ENCODE results near the gene OFD1.

OFD1 gene

DNA sequence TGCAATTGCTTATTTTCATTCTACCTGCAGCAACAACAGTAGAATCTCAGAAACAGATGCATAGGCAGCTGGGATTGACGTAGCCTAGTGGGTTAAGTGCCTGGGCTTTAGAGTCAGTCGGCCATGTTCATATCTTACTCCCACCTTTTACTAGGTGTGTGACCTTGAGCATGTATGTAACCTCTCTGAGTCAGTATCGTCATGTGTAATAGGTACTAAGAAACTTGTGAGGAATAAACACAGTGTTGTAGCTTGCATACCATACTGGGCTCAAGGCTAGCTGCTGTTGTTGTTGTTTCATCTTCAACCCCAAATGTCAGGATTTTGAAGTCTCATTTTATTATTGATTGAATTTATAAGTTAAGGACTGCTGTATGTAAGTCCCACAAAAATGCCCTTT is 31.4 kb upstream of the OFD1 start:
- no peak overlapping the region for H3K4me3 ChIP-seq (ENCODE audit: low read depth, low read length)
- TF ChIP-seq, protein P1, sequence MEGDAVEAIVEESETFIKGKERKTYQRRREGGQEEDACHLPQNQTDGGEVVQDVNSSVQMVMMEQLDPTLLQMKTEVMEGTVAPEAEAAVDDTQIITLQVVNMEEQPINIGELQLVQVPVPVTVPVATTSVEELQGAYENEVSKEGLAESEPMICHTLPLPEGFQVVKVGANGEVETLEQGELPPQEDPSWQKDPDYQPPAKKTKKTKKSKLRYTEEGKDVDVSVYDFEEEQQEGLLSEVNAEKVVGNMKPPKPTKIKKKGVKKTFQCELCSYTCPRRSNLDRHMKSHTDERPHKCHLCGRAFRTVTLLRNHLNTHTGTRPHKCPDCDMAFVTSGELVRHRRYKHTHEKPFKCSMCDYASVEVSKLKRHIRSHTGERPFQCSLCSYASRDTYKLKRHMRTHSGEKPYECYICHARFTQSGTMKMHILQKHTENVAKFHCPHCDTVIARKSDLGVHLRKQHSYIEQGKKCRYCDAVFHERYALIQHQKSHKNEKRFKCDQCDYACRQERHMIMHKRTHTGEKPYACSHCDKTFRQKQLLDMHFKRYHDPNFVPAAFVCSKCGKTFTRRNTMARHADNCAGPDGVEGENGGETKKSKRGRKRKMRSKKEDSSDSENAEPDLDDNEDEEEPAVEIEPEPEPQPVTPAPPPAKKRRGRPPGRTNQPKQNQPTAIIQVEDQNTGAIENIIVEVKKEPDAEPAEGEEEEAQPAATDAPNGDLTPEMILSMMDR (IDR thresholded peaks at IDR 0.05; ENCODE audit: low read depth, low read length): no peak

- TF ChIP-seq, protein P1 (IDR thresholded peaks at IDR 0.05; ENCODE audit: low read depth, low read length): no peak
- no peak overlapping the region for H3K4me3 ChIP-seq (ENCODE audit: low read depth, low read length)
Measured at GRCh38 chrX:13703589-13703988, 31.0 kb upstream of the OFD1 start.

- TF ChIP-seq, protein P1 (IDR thresholded peaks at IDR 0.05; ENCODE audit: low read depth, low read length): no peak
- H3K4me3 ChIP-seq (ENCODE audit: low read depth, low read length): no peak overlapping the region
Measured at GRCh38 chrX:13711141-13711540, 23.4 kb upstream of the OFD1 start.

- H3K4me3 ChIP-seq (ENCODE audit: low read depth, low read length): no peak overlapping the region
- TF ChIP-seq, protein P1 (IDR thresholded peaks at IDR 0.05; ENCODE audit: low read depth, low read length): no peak
Measured at GRCh38 chrX:13716455-13716854, 18.1 kb upstream of the OFD1 start.

DNA sequence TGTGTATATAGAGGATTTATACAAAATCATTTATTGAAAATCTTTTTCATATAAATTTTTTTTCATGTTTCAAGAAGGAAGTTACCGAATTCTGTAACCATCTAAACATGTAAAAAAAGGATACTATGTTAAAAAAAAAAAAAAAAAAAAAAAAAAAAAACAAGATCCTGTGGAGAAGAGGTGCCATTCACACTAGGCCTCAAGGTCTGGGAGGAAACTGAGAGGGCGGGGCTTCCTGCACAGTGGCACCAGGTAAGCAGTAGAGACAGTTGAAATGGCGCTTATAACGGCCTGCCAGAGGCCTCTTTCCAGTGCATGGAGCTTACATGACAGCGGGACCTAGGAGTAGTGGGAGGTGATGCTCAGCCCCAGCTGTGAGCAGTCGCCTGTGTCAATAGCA is 17.6 kb upstream of the OFD1 start:
- TF ChIP-seq, protein P1 (IDR thresholded peaks at IDR 0.05; ENCODE audit: low read depth, low read length): no peak
- no peak overlapping the region for H3K4me3 ChIP-seq (ENCODE audit: low read depth, low read length)

DNA sequence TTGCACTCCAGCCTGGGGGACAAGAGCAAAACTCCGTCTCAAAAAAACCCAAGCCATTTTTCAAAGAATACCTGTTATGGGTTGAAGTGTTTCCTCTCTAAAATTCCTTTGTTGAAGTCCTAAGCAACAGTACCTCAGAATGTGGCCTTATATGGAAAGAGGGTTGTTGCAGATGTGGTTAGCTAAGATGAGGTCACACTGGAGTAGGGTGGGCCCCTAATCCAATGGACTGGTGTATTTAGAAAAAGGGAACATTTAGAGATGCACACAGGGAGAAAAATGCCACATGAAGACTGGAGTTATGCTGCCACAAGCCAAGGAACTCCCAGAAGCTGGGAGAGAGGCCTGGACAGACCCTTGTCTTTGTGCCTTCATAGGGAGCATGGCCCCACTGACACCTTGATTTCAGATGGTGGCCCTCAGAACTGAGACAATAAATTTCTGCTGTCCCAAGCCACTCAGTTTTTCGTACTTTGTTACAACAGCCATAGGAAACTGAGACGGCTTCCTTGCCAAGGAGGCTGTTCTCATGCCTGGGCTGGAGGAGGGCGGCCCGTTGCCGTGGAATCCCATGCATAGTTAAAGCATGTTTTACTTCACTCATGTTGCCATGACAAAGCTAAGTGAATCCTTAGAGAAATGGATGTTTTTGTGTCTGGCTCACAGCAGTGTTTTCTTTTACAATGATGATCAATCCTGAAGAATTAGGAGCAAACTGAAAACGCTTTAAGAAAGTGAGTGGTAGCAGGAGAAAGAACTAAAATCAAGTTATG is 16.7 kb upstream of the OFD1 start:
- no peak overlapping the region for H3K4me3 ChIP-seq (ENCODE audit: low read depth, low read length)
- TF ChIP-seq, protein P1 (IDR thresholded peaks at IDR 0.05; ENCODE audit: low read depth, low read length): no peak

DNA sequence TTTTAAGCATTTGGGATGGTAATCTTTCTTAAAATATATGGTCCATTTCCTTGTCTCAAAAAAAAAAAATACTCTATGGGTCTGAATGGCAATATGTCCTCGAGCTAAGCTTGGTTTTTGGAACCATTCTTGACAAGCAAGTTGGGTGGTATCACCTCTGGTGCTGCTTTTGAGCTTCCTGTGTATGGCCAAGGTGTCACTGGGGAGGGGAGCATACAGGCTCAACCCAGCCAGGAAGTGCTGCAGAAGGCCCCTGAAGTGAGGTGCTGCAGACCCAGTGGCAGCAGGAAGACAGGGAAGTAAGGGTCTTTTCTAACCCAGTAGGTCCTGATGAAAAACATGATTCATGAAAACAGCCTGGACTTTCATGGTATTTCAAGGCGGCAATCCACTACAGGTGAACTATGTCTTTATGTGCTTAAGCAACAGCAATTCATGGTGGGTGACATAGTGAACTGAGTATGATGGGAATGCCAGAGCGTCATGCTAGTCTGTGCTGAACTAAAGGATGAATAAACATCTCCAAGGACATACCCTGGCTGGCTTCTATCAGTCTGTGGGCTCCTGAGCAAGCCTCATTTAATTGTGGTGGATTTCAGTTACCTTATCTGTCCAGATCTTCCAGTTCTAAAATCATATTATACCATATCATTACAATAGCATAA is 15.2 kb upstream of the OFD1 start:
- TF ChIP-seq, protein P1 (IDR thresholded peaks at IDR 0.05; ENCODE audit: low read depth, low read length): no peak
- no peak overlapping the region for H3K4me3 ChIP-seq (ENCODE audit: low read depth, low read length)

Measured in WI38 (cell line).